NCI-H2081 treated with DMSO at 0.1 percent for 48 hours (cell line): ENCODE results near the gene L3MBTL4.
"Not testable (repeated sequence)": the region's sequence is repeated elsewhere in the genome, so short reads cannot be mapped to it uniquely, and the experiment has no call there.

Source experiments
- DNase-seq: peaks from one replicate; lab custom pipeline; 2025; lab: John Stamatoyannopoulos, UW

The L3MBTL4 gene

GRCh38 chr18:6185782-6186181, 228.9 kb downstream of the L3MBTL4 start:
- DNase-seq: not testable (repeated sequence)

GRCh38 chr18:6174983-6175745, 239.5 kb downstream of the L3MBTL4 start:
- no peak for DNase-seq

- DNase-seq: no peak
Measured at GRCh38 chr18:6170604-6171003, 244.1 kb downstream of the L3MBTL4 start.

GRCh38 chr18:6161549-6161948, 253.2 kb downstream of the L3MBTL4 start:
- DNase-seq: no peak

GRCh38 chr18:6159426-6159825, 255.3 kb downstream of the L3MBTL4 start:
- DNase-seq: no peak

- no peak for DNase-seq
Measured at GRCh38 chr18:6158958-6159357, 255.8 kb downstream of the L3MBTL4 start.

- DNase-seq: no peak
Measured at GRCh38 chr18:6156446-6156845, 258.3 kb downstream of the L3MBTL4 start.

GRCh38 chr18:6155707-6156106, 259.0 kb downstream of the L3MBTL4 start:
- no peak for DNase-seq

GRCh38 chr18:6150430-6150829, 264.3 kb downstream of the L3MBTL4 start:
- DNase-seq: peak; percentile 11

- no peak for DNase-seq
Measured at GRCh38 chr18:6146307-6146661, 268.4 kb downstream of the L3MBTL4 start.

GRCh38 chr18:6145645-6146306, 268.9 kb downstream of the L3MBTL4 start:
- no peak for DNase-seq

GRCh38 chr18:6139007-6139406, 275.7 kb downstream of the L3MBTL4 start:
- no peak for DNase-seq

- not testable (repeated sequence) for DNase-seq
Measured at GRCh38 chr18:6135901-6136300, 278.8 kb downstream of the L3MBTL4 start.

- not testable (repeated sequence) for DNase-seq
Measured at GRCh38 chr18:6135029-6135428, 279.7 kb downstream of the L3MBTL4 start.

GRCh38 chr18:6132751-6133368, 281.9 kb downstream of the L3MBTL4 start:
- no peak for DNase-seq

GRCh38 chr18:6120820-6121279, 293.9 kb downstream of the L3MBTL4 start:
- DNase-seq: no peak

- no peak for DNase-seq
Measured at GRCh38 chr18:6119761-6120160, 294.9 kb downstream of the L3MBTL4 start.

- DNase-seq: no peak
Measured at GRCh38 chr18:6118080-6118479, 296.6 kb downstream of the L3MBTL4 start.

GRCh38 chr18:6115710-6116109, 299.0 kb downstream of the L3MBTL4 start:
- DNase-seq: no peak

- no peak for DNase-seq
Measured at GRCh38 chr18:6113650-6114049, 301.1 kb downstream of the L3MBTL4 start.

GRCh38 chr18:6111726-6112125, 303.0 kb downstream of the L3MBTL4 start:
- DNase-seq: no peak

GRCh38 chr18:6109743-6110142, 305.0 kb downstream of the L3MBTL4 start:
- DNase-seq: no peak

GRCh38 chr18:6107794-6108193, 306.9 kb downstream of the L3MBTL4 start:
- no peak for DNase-seq
